GM12878 (cell line): ENCODE results near the gene DUSP12. TPM values are rescaled to one million over a fixed set of nuclear protein-coding genes. Genes with fewer than 3 reads are reported as not detected.

Source experiments
- ATAC-seq: fragments of 200-7000 bp; cut with Tn5 transposase; 3 replicates; pipeline ENCODE4 v1.9.1; 2020; ENCODE audit warnings: mild to moderate bottlenecking, moderate library complexity
- BruUV-seq: library from RNA; stranded (reverse); fragments of 400-500 nt; replicated peaks from 2 replicates; lab custom pipeline; 2021; lab: Mats Ljungman, UMichigan
- CTCF ChIA-PET: fragments of 300-600 bp; sonication (Branson Sonifier 250); formaldehyde crosslinking; extraction: SDS; loops from one replicate; lab custom pipeline; 2021; ENCODE audit warnings: inconsistent platforms; lab: Yijun Ruan, JAX
- POLR2A ChIA-PET: fragments of 350-600 bp; formaldehyde crosslinking; extraction: SDS; loops from one replicate; lab custom pipeline; 2021; ENCODE audit warnings: inconsistent platforms; lab: Charles Lee
- RAD21 ChIA-PET: fragments of 300-600 bp; sonication (Branson Sonifier 250); formaldehyde crosslinking; loops from one replicate; lab custom pipeline; 2023; ENCODE audit warnings: antibody characterized with exemption; ENCODE audit not compliant: unreplicated experiment; lab: Charles Lee
- SMC1A ChIA-PET: fragments of 300-600 bp; sonication (Branson Sonifier 250); formaldehyde crosslinking; loops from one replicate; lab custom pipeline; 2023; ENCODE audit not compliant: unreplicated experiment, uncharacterized antibody; lab: Charles Lee
- DNase-seq: peaks from one replicate; pipeline ENCODE4 v3.0.0-alpha.2; 2011; ENCODE audit warnings: low read depth, low spot score
- FAIRE-seq: peaks from 3 replicates; lab custom pipeline; 2011; peaks lifted over from hg19 to GRCh38; lab: Jason Lieb, UNC
- H2AFZ ChIP-seq: 2 replicates; pipeline ENCODE4 v1.6.0; 2011; ENCODE audit warnings: low read depth, low read length, control low read depth; ENCODE audit not compliant: control insufficient read depth
- H3K27ac ChIP-seq: 2 replicates; pipeline ENCODE4 v1.5.1; 2011; ENCODE audit warnings: control low read depth; ENCODE audit not compliant: control insufficient read depth, insufficient read depth
- H3K27me3 ChIP-seq, 2 experiments: replicated peaks in 1 of 2; 2 replicates each; pipeline versions ENCODE4 v1.6.0 to v1.6.1; 2011; ENCODE audit warnings: low read length in 1 of 2; ENCODE audit not compliant: control insufficient read depth in 2 of 2, insufficient read depth in 2 of 2
- H3K36me3 ChIP-seq, 2 experiments: 2 replicates each; pipeline ENCODE4 v1.5.1; 2011; ENCODE audit warnings: low read length in 1 of 2; ENCODE audit not compliant: control insufficient read depth in 2 of 2, insufficient read depth in 2 of 2
- H3K4me1 ChIP-seq: 2 replicates; pipeline ENCODE4 v1.6.1; 2011; ENCODE audit warnings: mild to moderate bottlenecking, low read length, moderate library complexity, mixed read lengths; ENCODE audit not compliant: control insufficient read depth, insufficient read depth
- H3K4me2 ChIP-seq: 2 replicates; pipeline ENCODE4 v1.6.0; 2011; ENCODE audit warnings: control low read depth; ENCODE audit not compliant: control insufficient read depth, insufficient read depth
- H3K4me3 ChIP-seq: fragments of 200-600 bp; sonication (generic); 2 replicates; pipeline ENCODE4 v1.5.1; 2016
- H3K79me2 ChIP-seq: 2 replicates; pipeline ENCODE4 v1.6.0; 2011; ENCODE audit warnings: low read length; ENCODE audit not compliant: control insufficient read depth, insufficient read depth
- H3K9ac ChIP-seq: 2 replicates; pipeline ENCODE4 v1.8.0; 2011; ENCODE audit warnings: low read length, control low read depth, mixed read lengths; ENCODE audit not compliant: control insufficient read depth, insufficient read depth
- H3K9me3 ChIP-seq: replicated peaks from 3 replicates; pipeline ENCODE4 v1.5.1; 2011; ENCODE audit warnings: mild to moderate bottlenecking, low read length; ENCODE audit not compliant: control insufficient read depth, insufficient read depth
- H4K20me1 ChIP-seq: 2 replicates; pipeline ENCODE4 v1.6.0; 2011; ENCODE audit not compliant: control insufficient read depth, insufficient read depth
- CHD1 ChIP-seq: IDR thresholded peaks from 2 replicates; pipeline ENCODE4 v1.6.1; 2012; ENCODE audit warnings: low read depth, low read length, improper control_type of control experiment
- CREB1 ChIP-seq: IDR thresholded peaks from 2 replicates; pipeline ENCODE4 v1.6.1; 2012; ENCODE audit warnings: low read depth, mild to moderate bottlenecking, inconsistent platforms
- DPF2 ChIP-seq: fragments of 450-650 bp; IDR thresholded peaks from 2 replicates; pipeline ENCODE4 v1.6.1; 2017; ENCODE audit warnings: mild to moderate bottlenecking
- GABPA ChIP-seq: IDR thresholded peaks from 2 replicates; pipeline ENCODE4 v1.6.1; 2014; ENCODE audit warnings: antibody characterized with exemption, low read depth, mild to moderate bottlenecking, inconsistent platforms
- KAT2A ChIP-seq: conservative IDR thresholded peaks from 2 replicates; pipeline ENCODE4 v1.6.1; 2011; ENCODE audit warnings: low read depth, low read length; ENCODE audit not compliant: control insufficient read depth
- MTA3 ChIP-seq: IDR thresholded peaks from 2 replicates; pipeline ENCODE4 v1.6.1; 2012; ENCODE audit warnings: low read length, inconsistent platforms, borderline replicate concordance
- NBN ChIP-seq: fragments of 450-650 bp; IDR thresholded peaks from 2 replicates; pipeline ENCODE4 v1.6.1; 2016
- NFIC ChIP-seq: IDR thresholded peaks from 2 replicates; pipeline ENCODE4 v1.6.1; 2012; ENCODE audit warnings: low read depth, mild to moderate bottlenecking, inconsistent platforms, low read length, moderate library complexity
- RUNX3 ChIP-seq: IDR thresholded peaks from 2 replicates; pipeline ENCODE4 v1.6.1; 2012; ENCODE audit warnings: low read length, inconsistent platforms
- WGBS: methylation state at CpG from one replicate; pipeline ENCODE4 v1.1.6; 2016; ENCODE audit warnings: low lambda C conversion rate; ENCODE audit not compliant: insufficient replicate concordance, insufficient coverage; ENCODE audit errors: missing lambda C conversion rate; 5-methylcytosine and 5-hydroxymethylcytosine counted together
- in situ Hi-C: fragments of 300-500 bp; cut with MboI; formaldehyde crosslinking; loops from 9 replicates; pipeline ENCODE4 v1.14.3; 2018; ENCODE audit warnings: mixed read lengths
- intact Hi-C: fragments of 100-400 bp; cut with micrococcal nuclease; formaldehyde crosslinking; loops from one replicate; pipeline ENCODE4 v1.14.2; 2022; ENCODE audit not compliant: unreplicated experiment
- polyA plus RNA-seq, 11 experiments: library from polyadenylated mRNA; depleted of rRNA in 4 of 11; unstranded in 6 of 11; stranded (reverse) in 5 of 11; fragments of >200 nt; fragmentation: Nextera tagmentation in 4 of 11; fragmentation: Illumina TruSeq in 1 of 11; extraction: Ambion mirVana in 4 of 11; extraction: Trizol in 1 of 11; gene quantifications; 1 replicate in 1 of 11; 2 replicates in 10 of 11; pipeline versions ENCODE4 v1.2.1 to v1.2.3, GENCODE V29; 2011 to 2016; ENCODE audit warnings: inconsistent platforms in 2 of 11, missing spikeins in 2 of 11, low read depth in 1 of 11
- total RNA-seq, 4 experiments: library from RNA; depleted of rRNA in 3 of 4; stranded (reverse); fragments of >200 nt in 3 of 4; fragmentation: Illumina TruSeq in 1 of 4; extraction: Trizol in 1 of 4; gene quantifications; 2 replicates each; pipeline versions ENCODE4 v1.2.1 to v1.2.3, GENCODE V29; 2013 to 2021
- TF ChIP-seq, protein P1 (sequence below): fragments of 450-650 bp; conservative IDR thresholded peaks from 2 replicates; pipeline ENCODE4 v1.6.1; 2017; ENCODE audit warnings: mild to moderate bottlenecking, moderate library complexity
- TF ChIP-seq, protein P2 (sequence below): fragments of 450-650 bp; formaldehyde crosslinking; IDR thresholded peaks from 2 replicates; pipeline ENCODE4 v1.5.0; 2022; ENCODE audit warnings: mild to moderate bottlenecking, missing genetic modification characterization
- TF ChIP-seq, protein P3 (sequence below): fragments of 450-650 bp; IDR thresholded peaks from 2 replicates; pipeline ENCODE4 v1.6.1; 2017; ENCODE audit warnings: mild to moderate bottlenecking, low read depth, inconsistent platforms; ENCODE audit not compliant: poor library complexity, severe bottlenecking
- TF ChIP-seq, protein P4 (sequence below): fragments of 450-650 bp; IDR thresholded peaks from 2 replicates; pipeline ENCODE4 v1.6.1; 2018; ENCODE audit warnings: mild to moderate bottlenecking, low read depth, moderate library complexity; ENCODE audit not compliant: partially characterized antibody

DUSP12 gene
- total and polyA plus RNA-seq, 10 of the 15 experiments (the other 5 are each of a cell fraction or from before 2014, with no cell fraction given) = 7.0 to 51.5 (median 35.4) TPM

DNA sequence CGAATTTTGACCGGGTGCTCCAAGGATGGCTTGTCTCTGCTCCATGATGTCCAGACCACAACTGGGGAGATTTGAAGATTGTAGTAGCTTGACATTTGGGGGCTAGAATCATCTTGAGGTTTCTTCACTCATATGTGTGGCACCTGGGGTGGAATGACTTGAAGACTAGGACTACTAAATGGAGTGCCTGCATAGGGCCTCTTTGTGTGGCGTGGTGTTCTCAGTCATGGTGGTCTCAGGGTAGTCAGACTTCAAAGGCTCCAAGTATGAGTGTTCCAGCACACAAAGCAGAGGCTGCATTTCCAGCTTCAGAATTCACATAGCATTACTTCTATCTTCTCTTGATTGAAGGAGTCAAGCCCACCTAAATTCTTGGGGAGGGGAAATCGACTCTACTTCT is 33.3 kb downstream of the DUSP12 start:
- Histone ChIP-seq H3K36me3 (peaks cover 5 to 18% of the 10 kb centered on the region in 2 experiments), H3K27me3 (no peaks in the 10 kb centered on the region), H3K4me1 (peaks cover 42% of the 10 kb centered on the region), H3K4me2 (no peak overlapping the region), H3K9me3 (no peaks in the 10 kb centered on the region), H3K4me3 (no peak overlapping the region), H4K20me1 (no peaks in the 10 kb centered on the region), H3K79me2 (peaks cover 27% of the 10 kb centered on the region), H3K9ac (no peak overlapping the region), H2AFZ (no peak overlapping the region), H3K27ac (no peak overlapping the region)
- ATAC-seq (no peak), FAIRE-seq (no peak), DNase-seq (no peak)
- no TSS peak for BruUV-seq
- RAD21 ChIA-PET = no interaction called here
- POLR2A ChIA-PET = no interaction called here
- CTCF ChIA-PET = interaction anchor here (1.4 to 3.0 kb wide), 3 partner anchors 10 to 254 kb away, joined by 3 to 18 read pairs (median 5); no protein-coding TSS in a partner anchor
- intact Hi-C loops = no loop called here
- SMC1A ChIA-PET = interaction anchor here (0.6 to 1.3 kb wide), 4 partner anchors 9 to 45 kb away, joined by 3 to 4 read pairs (median 4); no protein-coding TSS in a partner anchor
- 95% methylated on average over 4 of the region's 4 CpGs for WGBS
- in situ Hi-C loops = no loop called here
- TF ChIP-seq NFIC = no peak
- no peak for TF ChIP-seq RUNX3
- no peak for TF ChIP-seq NBN
- TF ChIP-seq CREB1 = no peak
- no peak for TF ChIP-seq CHD1
- TF ChIP-seq, protein P1, sequence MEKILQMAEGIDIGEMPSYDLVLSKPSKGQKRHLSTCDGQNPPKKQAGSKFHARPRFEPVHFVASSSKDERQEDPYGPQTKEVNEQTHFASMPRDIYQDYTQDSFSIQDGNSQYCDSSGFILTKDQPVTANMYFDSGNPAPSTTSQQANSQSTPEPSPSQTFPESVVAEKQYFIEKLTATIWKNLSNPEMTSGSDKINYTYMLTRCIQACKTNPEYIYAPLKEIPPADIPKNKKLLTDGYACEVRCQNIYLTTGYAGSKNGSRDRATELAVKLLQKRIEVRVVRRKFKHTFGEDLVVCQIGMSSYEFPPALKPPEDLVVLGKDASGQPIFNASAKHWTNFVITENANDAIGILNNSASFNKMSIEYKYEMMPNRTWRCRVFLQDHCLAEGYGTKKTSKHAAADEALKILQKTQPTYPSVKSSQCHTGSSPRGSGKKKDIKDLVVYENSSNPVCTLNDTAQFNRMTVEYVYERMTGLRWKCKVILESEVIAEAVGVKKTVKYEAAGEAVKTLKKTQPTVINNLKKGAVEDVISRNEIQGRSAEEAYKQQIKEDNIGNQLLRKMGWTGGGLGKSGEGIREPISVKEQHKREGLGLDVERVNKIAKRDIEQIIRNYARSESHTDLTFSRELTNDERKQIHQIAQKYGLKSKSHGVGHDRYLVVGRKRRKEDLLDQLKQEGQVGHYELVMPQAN = no peak
- TF ChIP-seq, protein P2, sequence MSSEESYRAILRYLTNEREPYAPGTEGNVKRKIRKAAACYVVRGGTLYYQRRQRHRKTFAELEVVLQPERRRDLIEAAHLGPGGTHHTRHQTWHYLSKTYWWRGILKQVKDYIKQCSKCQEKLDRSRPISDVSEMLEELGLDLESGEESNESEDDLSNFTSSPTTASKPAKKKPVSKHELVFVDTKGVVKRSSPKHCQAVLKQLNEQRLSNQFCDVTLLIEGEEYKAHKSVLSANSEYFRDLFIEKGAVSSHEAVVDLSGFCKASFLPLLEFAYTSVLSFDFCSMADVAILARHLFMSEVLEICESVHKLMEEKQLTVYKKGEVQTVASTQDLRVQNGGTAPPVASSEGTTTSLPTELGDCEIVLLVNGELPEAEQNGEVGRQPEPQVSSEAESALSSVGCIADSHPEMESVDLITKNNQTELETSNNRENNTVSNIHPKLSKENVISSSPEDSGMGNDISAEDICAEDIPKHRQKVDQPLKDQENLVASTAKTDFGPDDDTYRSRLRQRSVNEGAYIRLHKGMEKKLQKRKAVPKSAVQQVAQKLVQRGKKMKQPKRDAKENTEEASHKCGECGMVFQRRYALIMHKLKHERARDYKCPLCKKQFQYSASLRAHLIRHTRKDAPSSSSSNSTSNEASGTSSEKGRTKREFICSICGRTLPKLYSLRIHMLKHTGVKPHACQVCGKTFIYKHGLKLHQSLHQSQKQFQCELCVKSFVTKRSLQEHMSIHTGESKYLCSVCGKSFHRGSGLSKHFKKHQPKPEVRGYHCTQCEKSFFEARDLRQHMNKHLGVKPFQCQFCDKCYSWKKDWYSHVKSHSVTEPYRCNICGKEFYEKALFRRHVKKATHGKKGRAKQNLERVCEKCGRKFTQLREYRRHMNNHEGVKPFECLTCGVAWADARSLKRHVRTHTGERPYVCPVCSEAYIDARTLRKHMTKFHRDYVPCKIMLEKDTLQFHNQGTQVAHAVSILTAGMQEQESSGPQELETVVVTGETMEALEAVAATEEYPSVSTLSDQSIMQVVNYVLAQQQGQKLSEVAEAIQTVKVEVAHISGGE = no peak
- no peak for TF ChIP-seq GABPA
- TF ChIP-seq, protein P3, sequence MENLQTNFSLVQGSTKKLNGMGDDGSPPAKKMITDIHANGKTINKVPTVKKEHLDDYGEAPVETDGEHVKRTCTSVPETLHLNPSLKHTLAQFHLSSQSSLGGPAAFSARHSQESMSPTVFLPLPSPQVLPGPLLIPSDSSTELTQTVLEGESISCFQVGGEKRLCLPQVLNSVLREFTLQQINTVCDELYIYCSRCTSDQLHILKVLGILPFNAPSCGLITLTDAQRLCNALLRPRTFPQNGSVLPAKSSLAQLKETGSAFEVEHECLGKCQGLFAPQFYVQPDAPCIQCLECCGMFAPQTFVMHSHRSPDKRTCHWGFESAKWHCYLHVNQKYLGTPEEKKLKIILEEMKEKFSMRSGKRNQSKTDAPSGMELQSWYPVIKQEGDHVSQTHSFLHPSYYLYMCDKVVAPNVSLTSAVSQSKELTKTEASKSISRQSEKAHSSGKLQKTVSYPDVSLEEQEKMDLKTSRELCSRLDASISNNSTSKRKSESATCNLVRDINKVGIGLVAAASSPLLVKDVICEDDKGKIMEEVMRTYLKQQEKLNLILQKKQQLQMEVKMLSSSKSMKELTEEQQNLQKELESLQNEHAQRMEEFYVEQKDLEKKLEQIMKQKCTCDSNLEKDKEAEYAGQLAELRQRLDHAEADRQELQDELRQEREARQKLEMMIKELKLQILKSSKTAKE = no peak
- TF ChIP-seq, protein P4, sequence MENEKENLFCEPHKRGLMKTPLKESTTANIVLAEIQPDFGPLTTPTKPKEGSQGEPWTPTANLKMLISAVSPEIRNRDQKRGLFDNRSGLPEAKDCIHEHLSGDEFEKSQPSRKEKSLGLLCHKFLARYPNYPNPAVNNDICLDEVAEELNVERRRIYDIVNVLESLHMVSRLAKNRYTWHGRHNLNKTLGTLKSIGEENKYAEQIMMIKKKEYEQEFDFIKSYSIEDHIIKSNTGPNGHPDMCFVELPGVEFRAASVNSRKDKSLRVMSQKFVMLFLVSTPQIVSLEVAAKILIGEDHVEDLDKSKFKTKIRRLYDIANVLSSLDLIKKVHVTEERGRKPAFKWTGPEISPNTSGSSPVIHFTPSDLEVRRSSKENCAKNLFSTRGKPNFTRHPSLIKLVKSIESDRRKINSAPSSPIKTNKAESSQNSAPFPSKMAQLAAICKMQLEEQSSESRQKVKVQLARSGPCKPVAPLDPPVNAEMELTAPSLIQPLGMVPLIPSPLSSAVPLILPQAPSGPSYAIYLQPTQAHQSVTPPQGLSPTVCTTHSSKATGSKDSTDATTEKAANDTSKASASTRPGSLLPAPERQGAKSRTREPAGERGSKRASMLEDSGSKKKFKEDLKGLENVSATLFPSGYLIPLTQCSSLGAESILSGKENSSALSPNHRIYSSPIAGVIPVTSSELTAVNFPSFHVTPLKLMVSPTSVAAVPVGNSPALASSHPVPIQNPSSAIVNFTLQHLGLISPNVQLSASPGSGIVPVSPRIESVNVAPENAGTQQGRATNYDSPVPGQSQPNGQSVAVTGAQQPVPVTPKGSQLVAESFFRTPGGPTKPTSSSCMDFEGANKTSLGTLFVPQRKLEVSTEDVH = no peak
- TF ChIP-seq DPF2 = no peak
- no peak for TF ChIP-seq KAT2A
- no peak for TF ChIP-seq MTA3
